RWPE1 (cell line): ENCODE measurements around the gene SERINC5.

Experiments used
- CTCF ChIA-PET: fragments of 350-600 bp; sonication (Branson Sonifier 250); formaldehyde crosslinking; extraction: SDS; loops from one replicate; lab custom pipeline; 2021; lab: Yijun Ruan, JAX
- POLR2A ChIA-PET: fragments of 400-600 bp; formaldehyde crosslinking; extraction: SDS; loops from one replicate; lab custom pipeline; 2020; ENCODE audit warnings: antibody characterized with exemption; ENCODE audit not compliant: low non-redundant PET; lab: Yijun Ruan, JAX
- DNase-seq: peaks from one replicate; pipeline ENCODE4 v3.0.0; 2012; ENCODE audit warnings: low spot score
- H3K27ac ChIP-seq: fragments of 450-650 bp; 2 replicates; pipeline ENCODE4 v1.5.1; 2017
- TF ChIP-seq, protein P1 (sequence below): fragments of 450-650 bp; conservative IDR thresholded peaks from 2 replicates; pipeline ENCODE4 v1.5.1; 2017; ENCODE audit warnings: low read depth, mild to moderate bottlenecking

SERINC5 gene

DNA sequence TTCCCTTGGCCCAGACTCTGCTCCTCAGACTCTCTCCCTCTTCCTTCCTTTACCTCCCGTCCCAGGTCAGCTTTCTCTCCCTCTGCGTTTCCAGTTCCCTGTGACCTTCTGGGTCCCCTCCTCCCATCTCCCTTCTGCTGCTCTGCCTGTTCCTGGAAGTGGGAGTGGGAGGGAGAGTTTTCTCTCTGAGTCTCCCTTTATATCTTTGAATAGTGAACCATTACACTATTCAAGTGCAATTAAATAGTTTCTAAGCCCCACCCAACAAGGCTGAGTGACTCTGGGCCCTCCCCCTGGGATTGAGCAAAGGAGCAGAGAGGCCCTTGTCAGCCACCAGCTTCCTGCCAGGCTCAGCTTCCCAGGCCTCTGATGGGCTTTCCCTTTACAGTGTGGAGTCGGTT lies 185.9 kb downstream of the SERINC5 start:
- TF ChIP-seq, protein P1, sequence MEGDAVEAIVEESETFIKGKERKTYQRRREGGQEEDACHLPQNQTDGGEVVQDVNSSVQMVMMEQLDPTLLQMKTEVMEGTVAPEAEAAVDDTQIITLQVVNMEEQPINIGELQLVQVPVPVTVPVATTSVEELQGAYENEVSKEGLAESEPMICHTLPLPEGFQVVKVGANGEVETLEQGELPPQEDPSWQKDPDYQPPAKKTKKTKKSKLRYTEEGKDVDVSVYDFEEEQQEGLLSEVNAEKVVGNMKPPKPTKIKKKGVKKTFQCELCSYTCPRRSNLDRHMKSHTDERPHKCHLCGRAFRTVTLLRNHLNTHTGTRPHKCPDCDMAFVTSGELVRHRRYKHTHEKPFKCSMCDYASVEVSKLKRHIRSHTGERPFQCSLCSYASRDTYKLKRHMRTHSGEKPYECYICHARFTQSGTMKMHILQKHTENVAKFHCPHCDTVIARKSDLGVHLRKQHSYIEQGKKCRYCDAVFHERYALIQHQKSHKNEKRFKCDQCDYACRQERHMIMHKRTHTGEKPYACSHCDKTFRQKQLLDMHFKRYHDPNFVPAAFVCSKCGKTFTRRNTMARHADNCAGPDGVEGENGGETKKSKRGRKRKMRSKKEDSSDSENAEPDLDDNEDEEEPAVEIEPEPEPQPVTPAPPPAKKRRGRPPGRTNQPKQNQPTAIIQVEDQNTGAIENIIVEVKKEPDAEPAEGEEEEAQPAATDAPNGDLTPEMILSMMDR: no peak
- POLR2A ChIA-PET: no interaction called here
- CTCF ChIA-PET: interaction anchor here (0.8 to 2.2 kb wide), 2 partner anchors 13 to 23 kb away, joined by 3 to 7 read pairs; no protein-coding TSS in a partner anchor
- DNase-seq: no peak
- H3K27ac ChIP-seq: no peak overlapping the region

DNA sequence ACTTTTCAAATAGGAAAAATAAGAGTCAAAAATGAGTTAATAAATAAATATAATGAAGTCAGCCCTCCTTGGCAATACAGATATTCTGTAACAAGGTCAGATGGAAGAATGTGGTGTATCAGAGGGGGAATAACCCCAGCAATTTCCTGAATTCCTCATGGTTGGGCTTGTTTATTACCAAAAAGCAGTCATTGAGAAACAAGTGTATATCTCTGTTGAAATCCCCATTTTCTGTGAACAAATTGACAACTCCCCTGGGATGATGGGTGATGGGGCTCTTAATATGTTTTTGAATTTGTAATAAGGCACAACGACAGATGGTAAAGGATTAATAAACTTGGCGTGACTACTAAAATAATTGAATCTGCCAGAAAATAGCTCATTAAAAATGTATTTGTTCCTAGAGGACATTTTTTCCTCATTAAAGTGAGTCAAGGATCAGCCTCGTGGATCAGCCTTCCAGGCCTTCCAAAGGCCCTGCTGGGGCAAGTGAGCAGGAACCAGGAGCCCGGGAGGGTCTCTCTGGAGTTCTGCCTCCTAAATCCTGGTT lies 186.5 kb downstream of the SERINC5 start:
- no peak overlapping the region for H3K27ac ChIP-seq
- ChIA-PET CTCF (interaction anchor here (0.8 to 2.2 kb wide), 2 partner anchors 14 to 22 kb away, joined by 3 to 7 read pairs; no protein-coding TSS in a partner anchor), POLR2A (no interaction called here)
- DNase-seq: no peak
- TF ChIP-seq, protein P1: no peak

DNA sequence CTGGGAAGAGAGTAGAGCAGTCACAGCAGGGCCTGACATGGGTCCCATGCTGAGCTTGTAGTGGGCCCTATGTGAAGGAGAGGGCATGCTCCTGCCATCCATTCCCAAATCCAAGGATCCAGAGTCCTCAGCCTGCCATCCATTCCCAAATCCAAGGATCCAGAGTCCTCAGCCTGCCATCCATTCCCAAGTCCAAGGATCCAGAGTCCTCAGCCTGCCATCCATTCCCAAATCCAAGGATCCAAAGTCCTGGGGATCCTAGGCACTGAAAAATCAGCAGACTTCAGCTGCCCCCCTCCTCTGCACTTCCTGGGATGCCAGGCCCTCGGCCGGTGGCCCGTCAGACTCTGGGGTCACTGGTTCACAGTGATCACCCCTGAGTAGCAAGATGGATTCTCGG lies 187.1 kb downstream of the SERINC5 start:
- no peak for DNase-seq
- POLR2A ChIA-PET: no interaction called here
- TF ChIP-seq, protein P1: no peak
- no peak overlapping the region for H3K27ac ChIP-seq
- CTCF ChIA-PET: interaction anchor here (2.2 kb wide), 1 partner anchor 15 kb away, joined by 7 read pairs; no protein-coding TSS in a partner anchor

DNA sequence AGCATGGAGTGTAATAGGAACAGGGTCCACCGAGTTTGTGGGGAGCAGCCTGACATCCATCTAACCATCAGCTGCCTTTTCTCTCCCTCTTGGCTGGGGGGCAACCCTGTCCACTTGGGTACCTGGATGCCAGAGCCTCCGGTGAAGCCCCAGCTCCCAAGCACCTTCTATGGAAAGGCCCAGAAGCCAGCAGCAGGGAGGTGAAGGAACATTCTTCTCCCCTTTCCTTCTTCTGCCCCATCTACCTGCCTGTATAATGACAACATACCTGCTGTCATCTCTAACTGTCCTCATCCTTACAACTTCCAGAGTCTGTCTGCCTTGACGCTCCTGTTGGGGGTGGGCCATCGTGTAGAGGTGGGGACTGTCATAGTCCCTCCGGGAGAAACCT lies 187.6 kb downstream of the SERINC5 start:
- no peak for DNase-seq
- no peak overlapping the region for H3K27ac ChIP-seq
- CTCF ChIA-PET: interaction anchor here (2.2 kb wide), 1 partner anchor 15 kb away, joined by 7 read pairs; no protein-coding TSS in a partner anchor
- POLR2A ChIA-PET: no interaction called here
- TF ChIP-seq, protein P1: no peak

DNA sequence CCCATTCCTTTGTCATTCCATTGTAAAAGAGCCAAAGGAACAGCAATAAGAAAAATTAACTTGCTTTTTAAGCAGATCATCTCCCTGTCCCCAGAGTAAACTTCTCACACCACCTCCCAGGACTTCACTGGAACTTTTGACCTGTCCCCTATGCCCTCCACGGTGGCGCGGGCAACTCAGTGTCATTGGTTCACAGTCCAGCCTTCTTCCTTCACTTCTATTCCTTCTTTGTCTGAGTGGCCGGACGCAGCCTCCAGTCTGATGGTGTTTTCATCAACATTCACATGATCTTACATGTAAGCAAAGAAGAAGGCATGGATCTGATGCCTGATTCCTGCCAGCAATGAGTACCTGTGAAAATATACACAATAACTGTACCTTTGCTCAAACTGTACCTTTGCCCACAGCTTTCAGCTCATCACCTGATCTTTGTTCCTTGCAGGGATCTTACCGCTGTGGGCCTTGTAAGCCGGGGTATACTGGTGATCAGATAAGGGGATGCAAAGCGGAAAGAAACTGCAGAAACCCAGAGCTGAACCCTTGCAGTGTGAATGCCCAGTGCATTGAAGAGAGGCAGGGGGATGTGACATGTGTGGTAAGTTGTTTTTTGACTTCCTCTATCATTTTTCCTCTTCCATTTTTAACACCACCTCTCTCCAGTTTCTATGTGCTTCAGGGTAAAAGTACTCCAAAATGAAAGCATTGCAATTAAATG lies 188.2 kb downstream of the SERINC5 start:
- TF ChIP-seq, protein P1: no peak
- ChIA-PET POLR2A (no interaction called here), CTCF (no interaction called here)
- no peak for DNase-seq
- no peak overlapping the region for H3K27ac ChIP-seq

DNA sequence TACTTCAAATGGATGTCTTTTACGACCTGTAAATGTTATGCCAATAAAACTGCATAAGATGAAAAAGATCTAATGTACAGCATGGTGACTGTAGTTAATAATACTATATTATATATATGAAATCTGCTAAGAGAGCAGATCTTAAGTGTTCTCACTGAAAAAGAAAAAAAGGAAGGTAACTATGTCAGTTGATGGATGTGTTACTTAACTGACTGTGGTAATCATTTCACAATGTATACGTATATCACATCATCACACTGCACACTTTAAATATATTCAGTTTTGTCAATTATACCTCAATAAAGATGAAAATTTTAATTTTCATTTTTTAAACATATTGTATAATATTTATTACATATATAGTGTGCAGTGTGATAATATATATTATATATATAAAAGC lies 188.8 kb downstream of the SERINC5 start:
- POLR2A ChIA-PET: no interaction called here
- no peak for DNase-seq
- H3K27ac ChIP-seq: no peak overlapping the region
- TF ChIP-seq, protein P1: no peak
- CTCF ChIA-PET: no interaction called here
